ENCODE results near the gene ABHD2. TPM values are rescaled to one million over a fixed set of nuclear protein-coding genes. Genes with fewer than 3 reads are reported as not detected.
A peak's percentile ranks its signal among the peaks of the same experiment; 100 is the strongest.

ABHD2 gene
- total RNA-seq, 1 experiment from 2014 or later, result 148 TPM

GRCh38 chr15:89167267-89168176 is 79.3 kb downstream of the ABHD2 start:
- intact Hi-C loops (cut with micrococcal nuclease; ENCODE audit: unreplicated experiment), result loop anchor here (1.0 to 5.0 kb wide), 2 partner anchors 45 to 79 kb away; partner anchors contain the start of gene ABHD2
- TF ChIP-seq CTCF (conservative IDR thresholded peaks at IDR 0.05) (no peak), EZH2 (IDR thresholded peaks at IDR 0.05; ENCODE audit: low read depth) (no peak)
- Histone ChIP-seq H3K4me1 (replicated peaks; ENCODE audit: insufficient read depth) (peaks cover 27% of the 10 kb centered on the region), H3K9me2 (ENCODE audit: insufficient read depth) (no peaks in the 10 kb centered on the region), H3K9me3 (ENCODE audit: insufficient read depth, low read depth) (no peaks in the 10 kb centered on the region), H4K20me1 (ENCODE audit: insufficient read depth) (no peaks in the 10 kb centered on the region), H3K79me2 (ENCODE audit: low read depth) (no peaks in the 10 kb centered on the region), H3K36me3 (ENCODE audit: low read depth) (0 out of 2 replicates have a peak, but pooled peaks cover under 1% of the 10 kb centered on the region), H3K4me2 (peak overlapping the region; percentile 62), H3K27me3 (ENCODE audit: insufficient read depth, low read depth) (no peaks in the 10 kb centered on the region), H3F3A (ENCODE audit: insufficient read depth, low read depth) (peaks cover 36% of the 10 kb centered on the region), H3K4me3 (0 out of 2 replicates have a peak overlapping the region, but pooled peaks have one; percentile 12), H2AFZ (peak overlapping the region; percentile 11; the same call in 1 of the 2 replicates), H3K27ac (peak overlapping the region; percentile 85)
- TSS peak; percentile 73 for BruUV-seq (replicated peaks)
- ChIA-PET POLR2A (ENCODE audit: unreplicated experiment) (interaction anchor here (0.6 to 0.9 kb wide), 4 partner anchors 40 to 137 kb away, joined by 3 to 32 read pairs (median 10); no protein-coding TSS in a partner anchor), CTCF (interaction anchor here (1.0 to 1.6 kb wide), 4 partner anchors 52 to 266 kb away, joined by 3 to 7 read pairs (median 4); no protein-coding TSS in a partner anchor)
- peak; percentile 46 to 83 for DNase-seq

- ChIA-PET POLR2A (ENCODE audit: unreplicated experiment) (no interaction called here), CTCF (interaction anchor here (1.0 to 1.6 kb wide), 2 partner anchors 53 to 109 kb away, joined by 3 to 7 read pairs; no protein-coding TSS in a partner anchor)
- H4K20me1 ChIP-seq (ENCODE audit: insufficient read depth), result no peaks in the 10 kb centered on the region
- intact Hi-C loops (cut with micrococcal nuclease; ENCODE audit: unreplicated experiment), result loop anchor here (5.0 kb wide), 1 partner anchor 46 kb away; no protein-coding TSS in a partner anchor
- H3K9me2 ChIP-seq (ENCODE audit: insufficient read depth), result no peaks in the 10 kb centered on the region
- H3K4me1 ChIP-seq (replicated peaks; ENCODE audit: insufficient read depth), result peaks cover 27% of the 10 kb centered on the region
- H3K9me3 ChIP-seq (ENCODE audit: insufficient read depth, low read depth), result no peaks in the 10 kb centered on the region
- TF ChIP-seq EZH2 (IDR thresholded peaks at IDR 0.05; ENCODE audit: low read depth) (no peak), CTCF (conservative IDR thresholded peaks at IDR 0.05) (no peak)
- H3K79me2 ChIP-seq (ENCODE audit: low read depth), result no peaks in the 10 kb centered on the region
- 0 out of 2 replicates have a peak, but pooled peaks cover 5% of the 10 kb centered on the region for H3K36me3 ChIP-seq (ENCODE audit: low read depth)
- BruUV-seq (replicated peaks), result TSS peak; percentile 53
- H3K27me3 ChIP-seq (ENCODE audit: insufficient read depth, low read depth), result no peaks in the 10 kb centered on the region
- DNase-seq, result no peak
- peak overlapping the region; percentile 62 for H3K4me2 ChIP-seq
- H3K27ac ChIP-seq, result peak overlapping the region; percentile 85
- H3K4me3 ChIP-seq, result no peak overlapping the region
- H2AFZ ChIP-seq, result no peak overlapping the region
- peaks cover 36% of the 10 kb centered on the region for H3F3A ChIP-seq (ENCODE audit: insufficient read depth, low read depth)
Measured at GRCh38 chr15:89168316-89168833, 80.1 kb downstream of the ABHD2 start.

- no TSS peak for BruUV-seq (replicated peaks)
- CTCF ChIA-PET, result interaction anchor here (0.7 to 1.8 kb wide), 2 partner anchors 29 to 112 kb away, joined by 4 to 9 read pairs; no protein-coding TSS in a partner anchor
- Histone ChIP-seq H3K4me2 (no peak overlapping the region), H3K27me3 (ENCODE audit: insufficient read depth, low read depth) (no peaks in the 10 kb centered on the region), H3K9me3 (ENCODE audit: insufficient read depth, low read depth) (no peaks in the 10 kb centered on the region), H3F3A (ENCODE audit: insufficient read depth, low read depth) (peaks cover 36% of the 10 kb centered on the region), H3K27ac (no peak overlapping the region), H4K20me1 (ENCODE audit: insufficient read depth) (no peaks in the 10 kb centered on the region), H3K36me3 (ENCODE audit: low read depth) (0 out of 2 replicates have a peak, but pooled peaks cover 5% of the 10 kb centered on the region), H3K9me2 (ENCODE audit: insufficient read depth) (no peaks in the 10 kb centered on the region), H3K4me3 (no peak overlapping the region), H2AFZ (no peak overlapping the region), H3K79me2 (ENCODE audit: low read depth) (no peaks in the 10 kb centered on the region), H3K4me1 (replicated peaks; ENCODE audit: insufficient read depth) (peaks cover 27% of the 10 kb centered on the region)
- TF ChIP-seq CTCF (conservative IDR thresholded peaks at IDR 0.05) (no peak), EZH2 (IDR thresholded peaks at IDR 0.05; ENCODE audit: low read depth) (no peak)
- intact Hi-C loops (cut with micrococcal nuclease; ENCODE audit: unreplicated experiment), result no loop called here
- no peak for DNase-seq
- POLR2A ChIA-PET (ENCODE audit: unreplicated experiment), result interaction anchor here (0.7 kb wide), 1 partner anchor 110 kb away, joined by 4 read pairs; no protein-coding TSS in a partner anchor
Measured at GRCh38 chr15:89170364-89170763, 82.1 kb downstream of the ABHD2 start.
